Measurements from ENCODE around the gene UGT1A4. TPM values are rescaled to one million over a fixed set of nuclear protein-coding genes. Genes with fewer than 3 reads are reported as not detected.

The UGT1A4 gene
- total and polyA plus RNA-seq, 2 of the 8 experiments (the other 6 are each of a cell fraction or from before 2014, with no cell fraction given), result not detected

GRCh38 chr2:233681521-233682099 lies 36.9 kb upstream of the UGT1A4 start, which contains the start of gene UGT1A7 (continued):
- no peak for TF ChIP-seq ATF2 (IDR thresholded peaks at IDR 0.05; ENCODE audit: low read length)
- no peak for TF ChIP-seq SIN3A (conservative IDR thresholded peaks at IDR 0.05 in 1 of 2, IDR thresholded peaks at IDR 0.05 in 1 of 2; ENCODE audit: low read depth in 1 of 2, low read length in 2 of 2)
- TF ChIP-seq YY1 (IDR thresholded peaks at IDR 0.05; ENCODE audit: low read depth, low read length), result no peak
- no peak for TF ChIP-seq CBX8 (IDR thresholded peaks at IDR 0.05; ENCODE audit: borderline replicate concordance, low read depth, low read length)
- TF ChIP-seq RFX5 (IDR thresholded peaks at IDR 0.05; ENCODE audit: borderline replicate concordance, low read depth, low read length), result no peak
- TF ChIP-seq CHD7 (IDR thresholded peaks at IDR 0.05; ENCODE audit: insufficient replicate concordance, low read length), result no peak
- TF ChIP-seq E2F6 (IDR thresholded peaks at IDR 0.05), result no peak
- no peak for TF ChIP-seq SAP30 (IDR thresholded peaks at IDR 0.05; ENCODE audit: insufficient read depth, insufficient replicate concordance, low read length)
